ENCODE measurements around the gene CCDC137.

DNA sequence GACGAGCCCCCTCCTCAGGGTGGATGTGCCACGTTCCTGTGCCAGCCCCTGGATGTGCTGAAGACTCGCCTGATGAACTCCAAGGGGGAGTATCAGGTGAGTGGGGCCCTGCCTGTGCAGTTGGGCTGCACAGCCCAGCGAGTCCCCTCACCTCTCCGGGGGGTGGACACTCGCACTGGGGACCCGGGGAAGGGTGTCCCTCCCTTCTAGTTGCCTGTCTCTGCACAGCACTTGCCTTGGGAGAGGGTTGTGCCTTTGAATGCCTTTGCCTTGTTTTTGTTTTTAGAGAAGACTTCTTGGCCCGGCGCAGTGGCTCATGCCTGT, 51.2 kb downstream of the CCDC137 start:
- TF ChIP-seq POLR2A (IDR thresholded peaks at IDR 0.05) = no peak
- TF ChIP-seq, protein P1, sequence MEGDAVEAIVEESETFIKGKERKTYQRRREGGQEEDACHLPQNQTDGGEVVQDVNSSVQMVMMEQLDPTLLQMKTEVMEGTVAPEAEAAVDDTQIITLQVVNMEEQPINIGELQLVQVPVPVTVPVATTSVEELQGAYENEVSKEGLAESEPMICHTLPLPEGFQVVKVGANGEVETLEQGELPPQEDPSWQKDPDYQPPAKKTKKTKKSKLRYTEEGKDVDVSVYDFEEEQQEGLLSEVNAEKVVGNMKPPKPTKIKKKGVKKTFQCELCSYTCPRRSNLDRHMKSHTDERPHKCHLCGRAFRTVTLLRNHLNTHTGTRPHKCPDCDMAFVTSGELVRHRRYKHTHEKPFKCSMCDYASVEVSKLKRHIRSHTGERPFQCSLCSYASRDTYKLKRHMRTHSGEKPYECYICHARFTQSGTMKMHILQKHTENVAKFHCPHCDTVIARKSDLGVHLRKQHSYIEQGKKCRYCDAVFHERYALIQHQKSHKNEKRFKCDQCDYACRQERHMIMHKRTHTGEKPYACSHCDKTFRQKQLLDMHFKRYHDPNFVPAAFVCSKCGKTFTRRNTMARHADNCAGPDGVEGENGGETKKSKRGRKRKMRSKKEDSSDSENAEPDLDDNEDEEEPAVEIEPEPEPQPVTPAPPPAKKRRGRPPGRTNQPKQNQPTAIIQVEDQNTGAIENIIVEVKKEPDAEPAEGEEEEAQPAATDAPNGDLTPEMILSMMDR (IDR thresholded peaks at IDR 0.05) = no peak
